BE2C (cell line): ENCODE measurements around the gene KRTAP1-4.

Experiments
- DNase-seq: peaks from one replicate; pipeline ENCODE4 v3.0.0-alpha.2; 2020
- H3K27me3 ChIP-seq: fragments of 250-450 bp; sonication (Bioruptor Pico); 2 replicates; pipeline ENCODE4 v1.5.1; 2020; ENCODE audit warnings: mild to moderate bottlenecking
- H3K36me3 ChIP-seq: fragments of 250-450 bp; sonication (Bioruptor Pico); 2 replicates; pipeline ENCODE4 v1.5.1; 2020; ENCODE audit warnings: mild to moderate bottlenecking
- H3K4me1 ChIP-seq: fragments of 250-450 bp; sonication (Bioruptor Pico); 2 replicates; pipeline ENCODE4 v1.5.1; 2020
- H3K4me3 ChIP-seq: 2 replicates; pipeline ENCODE4 v1.5.1; 2011; ENCODE audit warnings: low read depth, low read length
- H3K9me3 ChIP-seq: fragments of 250-450 bp; sonication (Bioruptor Pico); 2 replicates; pipeline ENCODE4 v1.5.1; 2020
- CTCF ChIP-seq: IDR thresholded peaks from 2 replicates; pipeline ENCODE4 v1.5.1; 2012; ENCODE audit warnings: mild to moderate bottlenecking, low read depth, low read length

Gene KRTAP1-4

GRCh38 chr17:40996829-40997228, 33.2 kb downstream of the KRTAP1-4 start:
- DNase-seq: no peak
- Histone ChIP-seq H3K36me3 (no peaks in the 10 kb centered on the region), H3K27me3 (peaks cover 36% of the 10 kb centered on the region), H3K4me1 (no peaks in the 10 kb centered on the region), H3K9me3 (no peaks in the 10 kb centered on the region), H3K4me3 (no peak overlapping the region)
- TF ChIP-seq CTCF: no peak

- H3K27me3 ChIP-seq: peaks cover 36% of the 10 kb centered on the region
- no peak for DNase-seq
- no peaks in the 10 kb centered on the region for H3K9me3 ChIP-seq
- no peak overlapping the region for H3K4me3 ChIP-seq
- no peaks in the 10 kb centered on the region for H3K36me3 ChIP-seq
- no peaks in the 10 kb centered on the region for H3K4me1 ChIP-seq
- TF ChIP-seq CTCF: no peak
These were observed 34.9 kb downstream of the KRTAP1-4 start for GRCh38 chr17:40995116-40995515.

- DNase-seq: no peak
- no peaks in the 10 kb centered on the region for H3K4me1 ChIP-seq
- H3K27me3 ChIP-seq: peaks cover 28% of the 10 kb centered on the region
- H3K4me3 ChIP-seq: no peak within 1 kb of the TSS
- TF ChIP-seq CTCF: no peak
- H3K9me3 ChIP-seq: no peaks in the 10 kb centered on the region
- H3K36me3 ChIP-seq: no peaks in the 10 kb centered on the region
These were observed 36.2 kb downstream of the KRTAP1-4 start, which contains the start of gene KRTAP3-3 for GRCh38 chr17:40993839-40994238. KRTAP3-3 (minus strand) TSS chr17:40994164; CDS start chr17:40994097, 67 bp downstream.

- H3K9me3 ChIP-seq: no peaks in the 10 kb centered on the region
- peaks cover 22% of the 10 kb centered on the region for H3K27me3 ChIP-seq
- H3K4me1 ChIP-seq: no peaks in the 10 kb centered on the region
- no peaks in the 10 kb centered on the region for H3K36me3 ChIP-seq
- H3K4me3 ChIP-seq: no peak overlapping the region
- DNase-seq: no peak
- no peak for TF ChIP-seq CTCF
These were observed 36.9 kb downstream of the KRTAP1-4 start for GRCh38 chr17:40993084-40993483.

GRCh38 chr17:40992666-40993065, 37.3 kb downstream of the KRTAP1-4 start:
- Histone ChIP-seq H3K9me3 (no peaks in the 10 kb centered on the region), H3K27me3 (peaks cover 21% of the 10 kb centered on the region), H3K36me3 (no peaks in the 10 kb centered on the region), H3K4me1 (no peaks in the 10 kb centered on the region), H3K4me3 (no peak overlapping the region)
- TF ChIP-seq CTCF: no peak
- no peak for DNase-seq

- no peak overlapping the region for H3K4me3 ChIP-seq
- H3K36me3 ChIP-seq: no peaks in the 10 kb centered on the region
- H3K27me3 ChIP-seq: peaks cover 13% of the 10 kb centered on the region; the same call in 1 of the 2 replicates
- TF ChIP-seq CTCF: no peak
- no peaks in the 10 kb centered on the region for H3K4me1 ChIP-seq
- no peak for DNase-seq
- H3K9me3 ChIP-seq: no peaks in the 10 kb centered on the region
These were observed 43.1 kb downstream of the KRTAP1-4 start for GRCh38 chr17:40986920-40987319.
